Suprapubic skin (tissue), 4 donors: ENCODE data around the gene RNU1-1.
"Not testable (repeated sequence)": the region's sequence is repeated elsewhere in the genome, so short reads cannot be mapped to it uniquely, and the experiment has no call there.

Experiments
- POLR2A ChIP-seq, 2 donors: fragments of 450-650 bp; IDR thresholded peaks; one replicate each; pipeline ENCODE4 v1.6.1; 2017; ENCODE audit warnings: antibody characterized with exemption in 2 of 2, mild to moderate bottlenecking in 2 of 2, moderate library complexity in 2 of 2
- POLR2AphosphoS5 ChIP-seq, 3 donors: sonication (generic); formaldehyde crosslinking; IDR thresholded peaks; one replicate each; pipeline ENCODE4 v1.6.1; 2017; ENCODE audit warnings: antibody characterized with exemption in 3 of 3

DNA sequence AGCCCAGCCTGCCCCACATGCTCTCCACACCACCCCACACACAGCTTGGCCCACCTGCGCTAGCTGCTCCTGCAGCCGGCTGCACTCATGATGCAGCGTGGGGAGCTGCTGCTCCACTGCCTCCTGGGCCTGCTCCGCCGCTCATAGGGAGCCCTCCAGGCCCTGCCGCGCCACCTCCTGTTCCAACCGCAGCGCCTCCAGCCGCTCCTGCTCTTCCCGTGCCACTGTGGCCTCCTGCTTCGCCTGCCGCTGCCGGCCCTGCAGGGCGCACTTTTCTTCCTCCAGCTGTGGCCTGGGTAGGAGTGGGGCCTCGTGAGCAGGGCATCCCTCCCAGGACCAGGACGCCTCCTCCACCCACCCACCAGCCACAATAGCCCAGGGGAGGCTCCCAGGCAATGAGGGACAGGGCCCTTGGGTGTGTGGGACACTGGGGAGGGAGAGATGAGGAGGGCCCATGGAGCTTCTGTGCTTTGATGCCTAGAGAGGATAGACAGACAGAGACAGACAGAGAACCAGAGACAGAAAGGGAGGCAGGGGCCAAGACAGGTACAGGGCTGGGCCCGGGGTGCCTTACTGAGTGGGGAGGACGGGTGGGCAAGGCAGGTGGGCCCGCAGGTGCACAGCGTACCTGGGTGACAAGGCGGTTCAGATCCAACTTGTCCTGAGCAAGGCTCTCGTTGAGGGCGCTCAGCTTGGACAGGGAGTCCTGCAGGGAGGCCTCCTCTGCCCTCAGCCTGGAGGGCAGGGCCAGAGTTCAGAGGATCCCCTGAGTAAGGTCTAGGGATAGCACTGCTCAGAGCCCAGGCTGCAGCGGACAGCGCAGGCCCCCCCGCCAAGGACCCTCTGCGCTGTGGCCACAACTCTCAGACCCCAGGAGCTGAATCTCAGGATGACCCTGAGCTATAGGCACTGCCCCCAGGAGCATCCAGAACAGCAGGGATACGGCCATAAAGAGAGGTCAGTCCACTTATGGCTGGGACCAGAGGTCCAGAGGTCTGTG, 38.0 kb downstream of the RNU1-1 start:
- not testable (repeated sequence) for TF ChIP-seq POLR2AphosphoS5, POLR2A (IDR thresholded peaks at IDR 0.05)
